ENCODE measurements around the gene PER2.

DNA sequence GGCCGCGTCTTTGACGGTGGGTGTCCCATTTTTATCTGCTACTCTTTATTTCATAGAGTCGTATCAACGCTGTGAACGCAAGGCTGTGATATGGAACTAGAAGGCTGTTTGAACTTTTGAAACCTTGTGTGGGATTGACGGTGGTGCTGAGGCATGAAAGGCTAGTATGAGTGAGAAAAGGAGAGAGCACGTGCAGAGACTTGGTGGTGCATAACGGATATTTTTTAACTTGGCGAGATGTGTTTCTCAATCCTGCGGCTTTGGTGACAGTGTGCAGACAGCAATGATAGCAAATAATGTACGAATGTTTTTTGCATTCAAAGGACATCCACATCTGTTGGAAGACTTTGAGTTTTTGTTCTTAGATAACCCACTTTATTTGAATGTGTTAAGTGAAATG, 54.8 kb downstream of the PER2 start:
- TF ChIP-seq, protein P1, sequence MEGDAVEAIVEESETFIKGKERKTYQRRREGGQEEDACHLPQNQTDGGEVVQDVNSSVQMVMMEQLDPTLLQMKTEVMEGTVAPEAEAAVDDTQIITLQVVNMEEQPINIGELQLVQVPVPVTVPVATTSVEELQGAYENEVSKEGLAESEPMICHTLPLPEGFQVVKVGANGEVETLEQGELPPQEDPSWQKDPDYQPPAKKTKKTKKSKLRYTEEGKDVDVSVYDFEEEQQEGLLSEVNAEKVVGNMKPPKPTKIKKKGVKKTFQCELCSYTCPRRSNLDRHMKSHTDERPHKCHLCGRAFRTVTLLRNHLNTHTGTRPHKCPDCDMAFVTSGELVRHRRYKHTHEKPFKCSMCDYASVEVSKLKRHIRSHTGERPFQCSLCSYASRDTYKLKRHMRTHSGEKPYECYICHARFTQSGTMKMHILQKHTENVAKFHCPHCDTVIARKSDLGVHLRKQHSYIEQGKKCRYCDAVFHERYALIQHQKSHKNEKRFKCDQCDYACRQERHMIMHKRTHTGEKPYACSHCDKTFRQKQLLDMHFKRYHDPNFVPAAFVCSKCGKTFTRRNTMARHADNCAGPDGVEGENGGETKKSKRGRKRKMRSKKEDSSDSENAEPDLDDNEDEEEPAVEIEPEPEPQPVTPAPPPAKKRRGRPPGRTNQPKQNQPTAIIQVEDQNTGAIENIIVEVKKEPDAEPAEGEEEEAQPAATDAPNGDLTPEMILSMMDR (IDR thresholded peaks at IDR 0.05), result no peak
- TF ChIP-seq POLR2A (IDR thresholded peaks at IDR 0.05), result no peak
